HG03135 (cell line): ENCODE data around the gene SLC12A5.

Experiments
- ATAC-seq: cut with Tn5 transposase; IDR thresholded peaks from one replicate; pipeline ENCODE4 v1.9.1; 2021; ENCODE audit warnings: mild to moderate bottlenecking, moderate library complexity; ENCODE audit not compliant: unreplicated experiment

Gene SLC12A5

GRCh38 chr20:46025376-46025783 lies 3.6 kb upstream of the SLC12A5 start:
- ATAC-seq: no peak

GRCh38 chr20:46027245-46027853 lies 1.7 kb upstream of the SLC12A5 start:
- no peak for ATAC-seq

GRCh38 chr20:46028110-46028509 lies 905 bp upstream of the SLC12A5 start:
- ATAC-seq: no peak

- no peak for ATAC-seq
Observed at GRCh38 chr20:46030284-46031013, 1.4 kb downstream of the SLC12A5 start.

DNA sequence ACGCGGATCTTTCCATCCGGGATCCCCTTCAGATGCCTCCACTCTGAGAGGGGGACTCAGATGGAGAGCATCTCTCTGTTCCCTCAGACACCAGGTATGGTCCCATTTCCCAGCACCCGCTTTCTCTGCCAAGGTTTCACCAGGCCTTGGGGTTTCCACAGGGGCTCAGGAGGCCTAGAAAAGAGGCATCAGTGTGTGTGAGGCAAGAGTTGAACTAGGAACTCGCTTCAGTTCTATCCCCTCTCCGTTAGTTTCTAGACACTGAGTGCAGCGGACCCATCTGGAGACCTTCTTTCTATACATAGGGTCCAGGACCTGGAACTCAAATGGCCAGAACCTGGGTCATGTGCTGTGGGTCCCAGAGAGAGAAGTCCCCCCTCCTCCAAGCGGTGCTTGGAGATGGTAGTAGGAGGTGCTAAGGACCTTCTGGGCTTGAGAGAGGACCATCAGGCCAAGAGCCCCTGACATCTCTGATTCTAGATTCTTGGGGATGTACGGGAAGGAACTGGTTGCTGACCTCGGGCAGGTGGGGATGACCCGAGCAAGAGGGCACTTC lies 2.1 kb downstream of the SLC12A5 start:
- ATAC-seq: no peak

- no peak for ATAC-seq
Observed at GRCh38 chr20:46031701-46032254, 2.8 kb downstream of the SLC12A5 start.

- ATAC-seq: no peak
Observed at GRCh38 chr20:46034039-46034438, 5.0 kb downstream of the SLC12A5 start.

DNA sequence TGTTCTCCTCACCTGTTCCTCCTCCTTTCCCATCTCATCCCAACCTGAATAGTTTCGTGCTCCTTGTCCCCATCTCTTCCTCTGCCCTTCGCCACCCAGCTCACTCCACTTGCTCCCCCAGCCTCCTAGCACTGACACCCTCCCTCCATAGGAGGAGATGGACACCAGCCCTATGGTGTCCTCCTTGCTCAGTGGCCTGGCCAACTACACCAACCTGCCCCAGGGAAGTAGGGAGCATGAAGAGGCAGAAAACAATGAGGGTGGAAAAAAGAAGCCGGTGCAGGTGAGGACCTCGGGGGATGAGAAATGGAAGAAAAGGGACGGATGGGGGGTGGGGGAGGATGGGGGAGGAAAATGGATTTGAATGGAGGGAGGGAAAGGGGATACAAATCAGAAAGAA lies 6.2 kb downstream of the SLC12A5 start:
- ATAC-seq: no peak

- ATAC-seq: no peak
Observed at GRCh38 chr20:46035713-46036112, 6.7 kb downstream of the SLC12A5 start.

DNA sequence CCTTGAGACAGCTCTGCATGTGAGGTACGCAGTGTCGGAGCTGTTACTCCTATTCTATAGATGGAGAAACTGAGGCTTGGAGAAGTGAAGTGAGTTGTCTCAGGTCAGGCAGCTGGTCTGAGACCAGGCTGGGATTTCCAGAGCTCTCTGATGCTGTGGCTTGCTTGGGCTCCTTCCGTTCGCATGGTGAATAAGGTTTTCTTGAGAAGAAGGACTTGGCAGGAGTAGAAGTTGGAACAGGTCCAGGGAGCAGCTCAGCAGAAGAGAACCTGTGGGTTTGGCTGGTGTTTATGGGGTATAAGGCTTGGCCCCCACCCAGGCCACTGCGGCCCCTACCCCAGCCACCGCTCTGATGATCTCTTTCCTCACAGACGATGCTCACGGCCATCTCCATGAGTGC lies 7.4 kb downstream of the SLC12A5 start:
- no peak for ATAC-seq

DNA sequence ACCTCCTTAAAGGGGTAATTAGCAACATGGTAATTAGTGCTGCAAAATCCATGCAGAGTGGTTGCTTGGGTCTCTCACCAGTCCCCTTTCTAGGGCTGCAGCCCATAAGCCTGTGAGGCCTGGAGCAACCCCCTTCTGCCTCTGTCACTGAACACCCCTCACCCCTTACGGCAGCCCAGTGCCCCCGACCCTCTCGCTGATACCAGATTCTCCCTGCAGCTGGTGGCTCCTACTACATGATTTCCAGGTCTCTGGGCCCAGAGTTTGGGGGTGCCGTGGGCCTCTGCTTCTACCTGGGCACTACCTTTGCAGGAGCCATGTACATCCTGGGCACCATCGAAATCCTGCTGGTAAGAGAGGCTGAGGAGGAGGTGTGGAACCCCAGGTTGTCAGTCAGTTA lies 8.0 kb downstream of the SLC12A5 start:
- ATAC-seq: no peak

GRCh38 chr20:46040902-46041535 lies 12.0 kb downstream of the SLC12A5 start:
- no peak for ATAC-seq

- ATAC-seq: no peak
Observed at GRCh38 chr20:46043556-46043955, 14.5 kb downstream of the SLC12A5 start.

DNA sequence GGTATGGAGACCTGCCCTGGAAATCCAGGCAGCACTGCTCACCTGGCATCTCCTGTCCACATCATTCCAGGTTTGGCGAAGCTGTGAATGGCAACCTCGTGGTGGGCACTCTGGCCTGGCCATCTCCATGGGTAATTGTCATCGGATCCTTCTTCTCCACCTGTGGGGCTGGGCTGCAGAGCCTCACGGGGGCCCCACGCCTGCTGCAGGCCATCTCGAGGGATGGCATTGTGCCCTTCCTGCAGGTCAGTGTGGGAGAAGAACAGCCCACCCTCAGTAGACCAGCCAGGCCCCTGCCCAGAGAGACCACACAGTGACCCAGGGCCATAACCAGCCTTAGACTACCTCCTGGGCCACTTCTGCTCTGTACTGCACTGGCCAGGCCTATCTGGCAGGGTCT lies 15.9 kb downstream of the SLC12A5 start:
- ATAC-seq: no peak

GRCh38 chr20:46046588-46047310 lies 17.7 kb downstream of the SLC12A5 start:
- no peak for ATAC-seq

DNA sequence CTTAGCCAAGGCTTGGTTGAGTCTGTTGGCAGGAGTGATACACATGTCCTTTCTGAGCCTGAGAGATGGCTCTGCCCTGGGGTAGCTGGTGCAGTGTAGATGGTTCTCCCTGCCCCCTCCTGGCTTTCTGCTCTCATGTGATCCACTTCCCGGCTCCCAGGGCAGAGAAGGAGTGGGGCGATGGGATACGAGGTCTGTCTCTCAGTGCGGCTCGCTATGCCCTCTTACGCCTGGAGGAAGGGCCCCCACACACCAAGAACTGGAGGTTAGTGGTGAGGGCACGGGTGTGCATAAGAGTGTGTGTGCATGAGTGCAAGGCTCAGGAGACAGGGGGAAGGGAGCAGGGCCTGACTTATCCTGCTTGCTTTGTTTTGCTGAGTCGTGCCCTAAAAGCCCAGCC lies 18.8 kb downstream of the SLC12A5 start:
- ATAC-seq: no peak

- ATAC-seq: no peak
Observed at GRCh38 chr20:46049190-46049589, 20.2 kb downstream of the SLC12A5 start.

DNA sequence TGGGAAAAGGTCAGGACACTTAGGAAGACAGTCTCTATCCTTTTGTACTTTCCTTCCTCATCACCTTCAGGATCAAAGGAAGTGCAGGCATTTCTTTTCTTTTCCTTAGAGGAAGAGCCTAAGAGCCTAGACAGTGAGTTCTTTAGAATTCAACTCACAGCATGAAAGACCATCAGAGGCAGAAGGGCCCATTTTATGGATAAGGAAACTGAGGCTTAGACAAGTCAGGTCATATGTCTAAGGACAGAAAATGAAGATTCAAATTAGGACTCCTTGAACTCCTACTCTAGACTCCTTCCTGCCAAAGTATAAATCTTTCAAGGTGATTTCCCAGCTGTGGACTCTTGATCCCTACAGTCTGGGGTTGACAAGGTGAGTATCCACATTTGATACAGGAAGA lies 20.8 kb downstream of the SLC12A5 start:
- ATAC-seq: no peak

- ATAC-seq: no peak
Observed at GRCh38 chr20:46050444-46050843, 21.4 kb downstream of the SLC12A5 start.

- ATAC-seq: no peak
Observed at GRCh38 chr20:46050885-46051284, 21.9 kb downstream of the SLC12A5 start.
